Measurements from ENCODE around the gene WDR70.
"Not testable (repeated sequence)": the region's sequence is repeated elsewhere in the genome, so short reads cannot be mapped to it uniquely, and the experiment has no call there.

The WDR70 gene

GRCh38 chr5:37637165-37637845 is 258.2 kb downstream of the WDR70 start:
- Mint-ChIP-seq H3K9me3 (no peaks in the 10 kb centered on the region), H3K27me3 (ENCODE audit: low read depth) (no peaks in the 10 kb centered on the region), H3K4me1 (ENCODE audit: low read depth) (no peaks in the 10 kb centered on the region), H3K4me3 (no peak overlapping the region), H3K27ac (no peak overlapping the region), H3K36me3 (ENCODE audit: low read depth) (no peaks in the 10 kb centered on the region)
- no peak for DNase-seq (ENCODE audit: low spot score)

- peaks cover 2% of the 10 kb centered on the region for H3K36me3 Mint-ChIP-seq (ENCODE audit: low read depth)
- DNase-seq (ENCODE audit: low spot score): no peak
- H3K27me3 Mint-ChIP-seq (ENCODE audit: low read depth): no peaks in the 10 kb centered on the region
- H3K27ac Mint-ChIP-seq: no peak overlapping the region
- H3K4me3 Mint-ChIP-seq: no peak overlapping the region
- no peaks in the 10 kb centered on the region for H3K4me1 Mint-ChIP-seq (ENCODE audit: low read depth)
- H3K9me3 Mint-ChIP-seq: no peaks in the 10 kb centered on the region
These were observed 259.8 kb downstream of the WDR70 start for GRCh38 chr5:37638897-37639296.

- Mint-ChIP-seq H3K9me3 (peaks cover 6% of the 10 kb centered on the region), H3K27me3 (ENCODE audit: low read depth) (no peaks in the 10 kb centered on the region), H3K27ac (no peak overlapping the region), H3K36me3 (ENCODE audit: low read depth) (peaks cover 2% of the 10 kb centered on the region), H3K4me1 (ENCODE audit: low read depth) (no peaks in the 10 kb centered on the region), H3K4me3 (no peak overlapping the region)
- DNase-seq (ENCODE audit: low spot score): no peak
These were observed 261.0 kb downstream of the WDR70 start for GRCh38 chr5:37640088-37640487.

GRCh38 chr5:37641933-37642332 is 262.8 kb downstream of the WDR70 start:
- H3K9me3 Mint-ChIP-seq: peaks cover 20% of the 10 kb centered on the region
- H3K4me3 Mint-ChIP-seq: no peak overlapping the region
- peaks cover 4% of the 10 kb centered on the region for H3K36me3 Mint-ChIP-seq (ENCODE audit: low read depth)
- no peak overlapping the region for H3K27ac Mint-ChIP-seq
- no peak for DNase-seq (ENCODE audit: low spot score)
- H3K27me3 Mint-ChIP-seq (ENCODE audit: low read depth): no peaks in the 10 kb centered on the region
- H3K4me1 Mint-ChIP-seq (ENCODE audit: low read depth): no peaks in the 10 kb centered on the region

- H3K4me1 Mint-ChIP-seq (ENCODE audit: low read depth): no peaks in the 10 kb centered on the region
- H3K36me3 Mint-ChIP-seq (ENCODE audit: low read depth): peaks cover 4% of the 10 kb centered on the region
- no peaks in the 10 kb centered on the region for H3K27me3 Mint-ChIP-seq (ENCODE audit: low read depth)
- no peak overlapping the region for H3K4me3 Mint-ChIP-seq
- peaks cover 31% of the 10 kb centered on the region for H3K9me3 Mint-ChIP-seq
- DNase-seq (ENCODE audit: low spot score): no peak
- H3K27ac Mint-ChIP-seq: no peak overlapping the region
These were observed 266.6 kb downstream of the WDR70 start for GRCh38 chr5:37645707-37646106.

GRCh38 chr5:37654566-37654965 is 275.4 kb downstream of the WDR70 start:
- H3K4me1 Mint-ChIP-seq (ENCODE audit: low read depth); H3K36me3 Mint-ChIP-seq (ENCODE audit: low read depth); H3K4me3 Mint-ChIP-seq; H3K27ac Mint-ChIP-seq; DNase-seq (ENCODE audit: low spot score); H3K27me3 Mint-ChIP-seq (ENCODE audit: low read depth): not testable (repeated sequence)
- peaks cover 32% of the 10 kb centered on the region for H3K9me3 Mint-ChIP-seq

- Mint-ChIP-seq H3K4me1 (ENCODE audit: low read depth) (no peaks in the 10 kb centered on the region), H3K9me3 (peaks cover 23% of the 10 kb centered on the region), H3K27ac (no peak overlapping the region), H3K27me3 (ENCODE audit: low read depth) (no peaks in the 10 kb centered on the region), H3K36me3 (ENCODE audit: low read depth) (peaks cover 3% of the 10 kb centered on the region), H3K4me3 (no peak overlapping the region)
- no peak for DNase-seq (ENCODE audit: low spot score)
These were observed 277.9 kb downstream of the WDR70 start for GRCh38 chr5:37657046-37657445.

- Mint-ChIP-seq H3K27me3 (ENCODE audit: low read depth) (no peaks in the 10 kb centered on the region), H3K4me3 (no peak overlapping the region), H3K36me3 (ENCODE audit: low read depth) (peaks cover 3% of the 10 kb centered on the region), H3K9me3 (peaks cover 16% of the 10 kb centered on the region), H3K27ac (no peak overlapping the region), H3K4me1 (ENCODE audit: low read depth) (no peaks in the 10 kb centered on the region)
- no peak for DNase-seq (ENCODE audit: low spot score)
These were observed 279.3 kb downstream of the WDR70 start for GRCh38 chr5:37658440-37658839.

- Mint-ChIP-seq H3K36me3 (ENCODE audit: low read depth) (no peaks in the 10 kb centered on the region), H3K9me3 (no peaks in the 10 kb centered on the region), H3K27me3 (ENCODE audit: low read depth) (no peaks in the 10 kb centered on the region), H3K27ac (no peak overlapping the region), H3K4me1 (ENCODE audit: low read depth) (no peaks in the 10 kb centered on the region), H3K4me3 (no peak overlapping the region)
- DNase-seq (ENCODE audit: low spot score): no peak
These were observed 281.2 kb downstream of the WDR70 start for GRCh38 chr5:37660319-37660718.

GRCh38 chr5:37661227-37661920 is 282.3 kb downstream of the WDR70 start:
- Mint-ChIP-seq H3K9me3 (no peaks in the 10 kb centered on the region), H3K36me3 (ENCODE audit: low read depth) (no peaks in the 10 kb centered on the region), H3K4me3 (no peak overlapping the region), H3K27me3 (ENCODE audit: low read depth) (no peaks in the 10 kb centered on the region), H3K4me1 (ENCODE audit: low read depth) (no peaks in the 10 kb centered on the region), H3K27ac (no peak overlapping the region)
- DNase-seq (ENCODE audit: low spot score): no peak

- Mint-ChIP-seq H3K4me3 (no peak overlapping the region), H3K4me1 (ENCODE audit: low read depth) (no peaks in the 10 kb centered on the region), H3K36me3 (ENCODE audit: low read depth) (no peaks in the 10 kb centered on the region), H3K27ac (no peak overlapping the region), H3K27me3 (ENCODE audit: low read depth) (no peaks in the 10 kb centered on the region), H3K9me3 (no peaks in the 10 kb centered on the region)
- no peak for DNase-seq (ENCODE audit: low spot score)
These were observed 282.8 kb downstream of the WDR70 start for GRCh38 chr5:37661951-37662350.

- H3K27ac Mint-ChIP-seq: no peak overlapping the region
- no peak overlapping the region for H3K4me3 Mint-ChIP-seq
- no peaks in the 10 kb centered on the region for H3K9me3 Mint-ChIP-seq
- no peaks in the 10 kb centered on the region for H3K4me1 Mint-ChIP-seq (ENCODE audit: low read depth)
- no peak for DNase-seq (ENCODE audit: low spot score)
- no peaks in the 10 kb centered on the region for H3K27me3 Mint-ChIP-seq (ENCODE audit: low read depth)
- no peaks in the 10 kb centered on the region for H3K36me3 Mint-ChIP-seq (ENCODE audit: low read depth)
These were observed 283.2 kb downstream of the WDR70 start for GRCh38 chr5:37662362-37662761.

GRCh38 chr5:37662789-37663485 is 283.8 kb downstream of the WDR70 start:
- DNase-seq (ENCODE audit: low spot score): no peak
- Mint-ChIP-seq H3K36me3 (ENCODE audit: low read depth) (no peaks in the 10 kb centered on the region), H3K4me3 (no peak overlapping the region), H3K27me3 (ENCODE audit: low read depth) (no peaks in the 10 kb centered on the region), H3K4me1 (ENCODE audit: low read depth) (no peaks in the 10 kb centered on the region), H3K9me3 (no peaks in the 10 kb centered on the region), H3K27ac (no peak overlapping the region)

GRCh38 chr5:37663538-37663937 is 284.4 kb downstream of the WDR70 start:
- Mint-ChIP-seq H3K36me3 (ENCODE audit: low read depth) (no peaks in the 10 kb centered on the region), H3K4me3 (no peak overlapping the region), H3K27ac (no peak overlapping the region), H3K9me3 (no peaks in the 10 kb centered on the region), H3K4me1 (ENCODE audit: low read depth) (no peaks in the 10 kb centered on the region), H3K27me3 (ENCODE audit: low read depth) (no peaks in the 10 kb centered on the region)
- no peak for DNase-seq (ENCODE audit: low spot score)
